NT2/D1 (cell line): ENCODE data around the gene BMF.

Experiments
- SUZ12 ChIP-seq: IDR thresholded peaks from 2 replicates; pipeline ENCODE4 v1.6.1; 2011; ENCODE audit not compliant: insufficient read length, insufficient read depth; ENCODE audit errors: extremely low read depth
- YY1 ChIP-seq: IDR thresholded peaks from 2 replicates; pipeline ENCODE4 v1.6.1; 2011; ENCODE audit not compliant: insufficient read length, insufficient read depth
- ZNF274 ChIP-seq: IDR thresholded peaks from 2 replicates; pipeline ENCODE4 v1.6.1; 2011; ENCODE audit warnings: mild to moderate bottlenecking, low read depth, low read length

DNA sequence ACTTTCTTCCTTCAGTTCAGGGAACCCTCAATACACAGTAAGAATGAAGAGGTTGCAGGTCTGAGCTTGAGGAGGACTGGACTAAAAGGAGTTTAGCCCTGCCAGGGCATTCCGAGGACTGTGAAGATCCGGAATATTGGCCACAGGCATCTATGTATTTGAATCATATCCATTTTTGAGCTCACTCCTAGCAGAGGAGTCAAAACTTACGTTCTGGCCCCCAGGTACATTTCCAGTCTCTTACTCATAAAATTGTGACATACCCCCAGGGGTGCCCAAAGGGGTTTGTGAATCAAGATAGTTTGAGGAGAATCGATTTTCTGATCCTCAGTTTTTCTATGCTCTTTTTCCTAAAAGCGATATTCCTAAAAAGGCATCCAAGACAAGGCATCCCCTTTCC is 42.1 kb downstream of the BMF start:
- no peak for TF ChIP-seq SUZ12
- TF ChIP-seq YY1 = no peak
- no peak for TF ChIP-seq ZNF274
